ENCODE measurements around the gene IQGAP2.
"Not testable (repeated sequence)": the region's sequence is repeated elsewhere in the genome, so short reads cannot be mapped to it uniquely, and the experiment has no call there.

Gene IQGAP2

DNA sequence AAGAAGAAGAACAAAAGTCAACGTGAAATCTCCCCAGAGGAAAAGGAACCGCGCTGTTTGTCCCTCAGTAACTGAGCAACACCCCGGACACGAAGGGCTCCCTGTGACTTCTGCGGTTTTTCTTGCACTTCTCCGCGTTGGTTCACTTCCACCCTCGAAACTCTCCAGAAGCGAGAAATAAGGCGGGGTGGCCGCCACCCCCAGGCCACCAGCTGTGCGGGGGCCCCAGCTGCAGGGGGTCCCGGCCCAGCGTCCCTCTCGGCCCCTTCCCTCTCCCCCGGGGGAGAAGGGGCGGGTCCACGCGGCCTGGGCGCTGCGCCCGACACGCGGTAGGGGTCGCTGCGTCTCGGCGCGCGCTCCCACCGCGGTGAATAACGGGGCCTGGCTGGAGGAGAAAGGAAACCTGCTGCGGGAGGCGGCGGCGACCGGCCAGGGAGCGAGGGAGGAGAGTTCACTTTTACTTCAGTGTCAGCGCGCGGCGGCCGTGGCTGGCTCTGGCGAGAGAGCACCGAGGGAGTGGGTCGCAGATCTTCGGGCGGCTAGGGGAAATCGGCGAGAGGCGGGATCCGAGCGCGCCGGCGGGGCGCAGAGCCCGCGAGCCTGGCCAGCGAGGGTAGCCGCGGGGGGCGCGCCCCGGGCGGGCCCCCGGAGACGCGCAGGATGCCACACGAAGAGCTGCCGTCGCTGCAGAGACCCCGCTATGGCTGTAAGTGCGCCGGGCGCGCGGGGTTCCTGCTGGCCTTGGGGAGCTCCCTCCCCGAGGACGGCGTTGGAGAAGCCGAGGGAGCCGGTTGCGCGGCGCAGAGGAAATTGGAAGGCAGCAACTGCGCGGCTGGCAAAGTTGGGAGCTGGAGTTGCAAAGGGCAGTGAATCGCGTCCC, at the start of gene IQGAP2:
IQGAP2 (plus strand) TSS at position 400 of the 880 bp plus-strand sequence; CDS start at position 661, 261 bp downstream.
- H3K36me3 ChIP-seq (ENCODE audit: insufficient read depth, low read length): no peaks in the 10 kb centered on the region
- no peaks in the 10 kb centered on the region for H3K27me3 ChIP-seq (ENCODE audit: insufficient read depth, low read length)
- H3K4me1 ChIP-seq (ENCODE audit: insufficient read depth, low read length): peaks cover 27% of the 10 kb centered on the region
- peak within 1 kb of the TSS; percentile 94 for H2AFZ ChIP-seq (ENCODE audit: low read depth, low read length)
- no peaks in the 10 kb centered on the region for H3K9me3 ChIP-seq (ENCODE audit: low read length)
- H3K4me3 ChIP-seq (ENCODE audit: low read length): peak within 1 kb of the TSS; percentile 93

DNA sequence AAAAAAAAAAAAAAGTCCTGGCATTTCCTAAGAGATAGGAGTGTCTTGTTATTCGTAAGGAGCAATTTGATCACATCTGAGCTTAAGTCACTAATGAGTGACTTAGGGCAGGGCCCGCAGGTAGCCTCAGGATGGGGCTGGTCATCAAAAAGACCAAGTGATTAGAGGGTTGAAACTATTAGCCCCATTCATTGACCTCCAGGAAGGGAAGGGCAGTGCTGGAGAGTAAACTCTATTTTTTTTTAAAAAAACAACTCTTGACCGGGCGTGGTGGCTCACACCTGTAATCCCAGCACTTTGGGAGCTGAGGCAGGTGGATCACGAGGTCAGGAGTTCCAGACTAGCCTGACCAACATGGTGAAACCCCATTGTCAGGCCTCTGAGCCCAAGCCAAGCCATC, 46.2 kb upstream of the IQGAP2 start:
- no peak overlapping the region for H2AFZ ChIP-seq (ENCODE audit: low read depth, low read length)
- H3K4me1 ChIP-seq (ENCODE audit: insufficient read depth, low read length): no peaks in the 10 kb centered on the region
- H3K27me3 ChIP-seq (ENCODE audit: insufficient read depth, low read length): no peaks in the 10 kb centered on the region
- H3K4me3 ChIP-seq (ENCODE audit: low read length): no peak overlapping the region
- H3K36me3 ChIP-seq (ENCODE audit: insufficient read depth, low read length): no peaks in the 10 kb centered on the region
- H3K9me3 ChIP-seq (ENCODE audit: low read length): no peaks in the 10 kb centered on the region

DNA sequence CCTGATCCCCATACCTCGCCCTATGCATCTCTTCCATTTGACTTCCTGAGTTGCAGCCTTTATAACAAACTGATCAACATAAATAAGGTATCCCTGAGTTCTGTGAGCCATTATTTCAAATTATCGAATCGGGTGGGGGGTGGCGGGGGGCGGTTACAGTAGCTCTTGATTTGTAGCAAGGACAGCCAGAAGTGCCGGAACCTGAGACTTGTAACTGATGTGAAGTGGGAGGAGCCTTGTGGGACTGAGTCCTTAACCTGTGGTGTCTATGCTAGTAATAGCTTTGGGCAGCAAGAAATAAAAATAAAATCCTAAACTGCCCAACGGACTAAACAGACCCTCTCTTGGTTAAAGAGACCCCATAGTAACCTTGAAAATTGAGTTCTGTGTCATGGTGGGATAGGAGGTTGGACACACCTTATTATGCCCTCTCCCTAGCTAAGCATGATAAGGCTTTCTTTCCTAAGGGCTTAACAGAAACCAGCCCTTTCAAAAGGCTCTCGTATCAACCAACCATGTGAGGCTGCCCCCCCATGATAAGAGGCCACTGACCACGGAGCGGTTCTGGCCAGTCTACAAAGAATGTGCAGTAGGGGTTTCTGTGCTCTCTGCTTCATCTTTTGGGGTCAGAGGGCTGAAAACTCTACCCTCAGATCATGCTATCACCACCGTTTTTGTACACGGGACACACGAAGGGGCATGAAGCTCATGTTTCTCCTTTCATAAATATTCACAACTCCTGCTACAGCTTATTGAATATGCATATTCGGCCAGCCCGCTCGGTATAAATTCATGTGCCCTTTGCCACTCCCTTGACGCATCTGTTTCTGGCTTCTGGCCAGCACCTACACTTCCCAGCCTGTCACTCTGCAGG, 39.5 kb upstream of the IQGAP2 start:
- H3K27me3 ChIP-seq (ENCODE audit: insufficient read depth, low read length): no peaks in the 10 kb centered on the region
- H3K9me3 ChIP-seq (ENCODE audit: low read length): no peaks in the 10 kb centered on the region
- H3K4me3 ChIP-seq (ENCODE audit: low read length): no peak overlapping the region
- peaks cover 18% of the 10 kb centered on the region for H3K4me1 ChIP-seq (ENCODE audit: insufficient read depth, low read length)
- H2AFZ ChIP-seq (ENCODE audit: low read depth, low read length): no peak overlapping the region
- H3K36me3 ChIP-seq (ENCODE audit: insufficient read depth, low read length): no peaks in the 10 kb centered on the region

DNA sequence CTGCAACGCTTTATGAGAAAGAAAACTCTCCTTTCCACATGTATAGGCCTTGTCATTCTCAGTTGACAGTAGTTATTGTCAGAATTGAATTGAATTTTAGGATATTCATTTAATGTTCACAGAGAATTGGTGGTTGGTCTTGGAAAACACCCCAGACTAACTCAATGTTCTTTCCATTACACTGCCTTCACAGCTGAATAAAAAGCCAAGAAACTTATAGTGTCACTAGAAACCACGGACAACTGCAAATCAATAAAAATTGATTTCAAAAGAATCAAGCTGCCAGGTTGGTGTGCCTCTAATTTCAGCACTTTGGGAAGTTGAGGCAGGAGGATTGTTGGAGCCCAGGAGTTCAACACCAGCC, 38.9 kb upstream of the IQGAP2 start:
- Histone ChIP-seq H3K36me3 (ENCODE audit: insufficient read depth, low read length) (no peaks in the 10 kb centered on the region), H3K9me3 (ENCODE audit: low read length) (no peaks in the 10 kb centered on the region), H3K27me3 (ENCODE audit: insufficient read depth, low read length) (no peaks in the 10 kb centered on the region), H2AFZ (ENCODE audit: low read depth, low read length) (no peak overlapping the region), H3K4me1 (ENCODE audit: insufficient read depth, low read length) (peaks cover 18% of the 10 kb centered on the region), H3K4me3 (ENCODE audit: low read length) (no peak overlapping the region)

DNA sequence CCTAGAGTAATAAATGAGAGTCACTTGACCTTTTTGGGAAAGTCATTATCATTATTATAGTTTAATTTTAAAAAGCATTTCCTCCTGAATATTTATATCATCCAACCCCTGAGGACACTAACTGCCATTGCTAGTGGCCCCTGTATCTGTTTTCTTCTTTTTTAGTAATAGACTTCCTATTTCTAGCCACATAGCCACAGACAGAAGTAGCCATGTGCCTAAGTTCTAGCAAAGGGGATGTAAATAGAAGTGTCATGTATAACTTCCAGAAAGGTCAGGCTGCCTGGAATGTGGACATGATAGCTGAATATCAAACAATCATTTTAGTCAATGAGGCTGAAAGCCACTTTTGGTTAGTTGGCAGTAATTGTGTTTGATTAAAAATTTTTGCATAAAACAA, 37.5 kb upstream of the IQGAP2 start:
- Histone ChIP-seq H3K9me3 (ENCODE audit: low read length) (no peaks in the 10 kb centered on the region), H3K4me3 (ENCODE audit: low read length) (no peak overlapping the region), H3K4me1 (ENCODE audit: insufficient read depth, low read length) (peaks cover 18% of the 10 kb centered on the region), H3K27me3 (ENCODE audit: insufficient read depth, low read length) (no peaks in the 10 kb centered on the region), H2AFZ (ENCODE audit: low read depth, low read length) (no peak overlapping the region), H3K36me3 (ENCODE audit: insufficient read depth, low read length) (no peaks in the 10 kb centered on the region)

DNA sequence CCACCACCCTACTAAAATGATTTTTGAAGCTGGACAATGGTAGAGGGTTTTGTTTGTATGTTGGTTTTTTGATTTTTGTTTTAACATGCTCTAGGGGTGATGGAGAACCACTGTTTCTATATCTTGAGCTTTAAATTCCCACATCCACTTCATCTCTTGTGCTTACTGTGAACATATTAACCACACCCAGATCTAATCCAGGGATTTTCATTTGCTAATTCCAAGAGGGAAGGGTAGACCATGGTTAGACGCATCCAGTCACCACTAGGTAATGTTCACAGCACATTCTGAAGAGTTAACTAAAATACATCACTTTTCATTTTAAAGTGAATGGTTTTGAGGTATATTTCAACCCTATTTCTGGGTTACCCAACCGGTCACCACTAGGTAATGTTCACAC, 36.5 kb upstream of the IQGAP2 start:
- peaks cover 18% of the 10 kb centered on the region for H3K4me1 ChIP-seq (ENCODE audit: insufficient read depth, low read length)
- no peak overlapping the region for H3K4me3 ChIP-seq (ENCODE audit: low read length)
- no peaks in the 10 kb centered on the region for H3K36me3 ChIP-seq (ENCODE audit: insufficient read depth, low read length)
- no peaks in the 10 kb centered on the region for H3K27me3 ChIP-seq (ENCODE audit: insufficient read depth, low read length)
- H2AFZ ChIP-seq (ENCODE audit: low read depth, low read length): no peak overlapping the region
- H3K9me3 ChIP-seq (ENCODE audit: low read length): no peaks in the 10 kb centered on the region

DNA sequence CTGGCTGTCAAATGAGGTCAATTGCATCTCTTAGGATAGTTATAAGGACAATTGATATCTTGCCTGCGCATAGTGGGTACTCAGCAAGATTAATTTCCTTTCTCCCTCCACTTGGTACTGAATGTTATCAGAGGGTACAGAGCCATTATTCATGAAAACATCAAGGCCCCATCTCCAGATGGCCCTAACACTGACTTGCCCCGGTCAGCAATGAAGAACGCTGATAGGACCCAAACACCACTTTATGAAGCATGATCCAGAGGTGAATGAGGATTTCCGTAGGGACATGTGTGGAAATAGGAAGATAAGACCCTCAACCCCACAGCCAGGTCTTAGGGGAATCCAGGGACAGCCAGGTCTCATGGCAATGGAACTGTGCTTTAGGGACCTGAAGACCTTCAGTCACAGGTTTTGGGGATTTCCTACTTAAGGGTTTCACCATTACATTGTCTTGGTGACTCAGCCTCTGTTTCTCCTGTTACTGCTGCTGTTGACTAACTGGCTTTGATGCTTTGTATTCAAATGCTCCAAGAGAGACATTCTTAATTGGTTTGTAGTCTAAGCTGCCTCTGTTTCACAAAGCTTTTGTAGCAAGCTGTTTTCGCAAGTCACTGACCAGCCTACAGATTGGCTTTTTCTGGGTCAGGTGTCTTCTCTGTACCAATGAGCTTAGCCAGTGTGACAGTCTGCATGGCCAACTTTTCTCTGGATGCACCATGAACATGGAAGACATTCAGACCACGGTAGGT, 35.3 kb upstream of the IQGAP2 start:
- Histone ChIP-seq H3K36me3 (ENCODE audit: insufficient read depth, low read length) (no peaks in the 10 kb centered on the region), H3K9me3 (ENCODE audit: low read length) (no peaks in the 10 kb centered on the region), H3K27me3 (ENCODE audit: insufficient read depth, low read length) (no peaks in the 10 kb centered on the region), H3K4me1 (ENCODE audit: insufficient read depth, low read length) (peaks cover 28% of the 10 kb centered on the region), H3K4me3 (ENCODE audit: low read length) (no peak overlapping the region), H2AFZ (ENCODE audit: low read depth, low read length) (no peak overlapping the region)

DNA sequence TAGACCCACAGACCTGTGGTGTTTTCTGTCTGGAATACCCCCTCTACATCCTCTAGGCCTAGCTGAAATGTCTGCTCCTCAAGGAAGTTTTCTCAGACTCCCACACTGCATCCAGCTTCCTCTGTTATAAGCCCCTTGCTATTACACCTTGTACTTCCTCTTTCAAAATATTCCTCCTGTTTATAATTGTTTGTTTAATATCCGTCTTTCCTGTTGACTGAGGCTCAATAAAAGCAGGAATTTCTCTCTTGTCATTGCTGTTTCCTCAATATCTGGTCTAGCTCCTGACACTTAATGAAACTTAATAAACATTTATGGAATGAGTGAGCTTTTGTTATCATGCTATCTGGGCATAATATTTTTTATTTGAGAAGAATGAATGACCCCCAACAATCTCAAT, 34.1 kb upstream of the IQGAP2 start:
- Histone ChIP-seq H2AFZ (ENCODE audit: low read depth, low read length) (no peak overlapping the region), H3K36me3 (ENCODE audit: insufficient read depth, low read length) (no peaks in the 10 kb centered on the region), H3K9me3 (ENCODE audit: low read length) (no peaks in the 10 kb centered on the region), H3K27me3 (ENCODE audit: insufficient read depth, low read length) (no peaks in the 10 kb centered on the region), H3K4me3 (ENCODE audit: low read length) (no peak overlapping the region), H3K4me1 (ENCODE audit: insufficient read depth, low read length) (peaks cover 22% of the 10 kb centered on the region)

- not testable (repeated sequence) for H3K4me3 ChIP-seq (ENCODE audit: low read length); H2AFZ ChIP-seq (ENCODE audit: low read depth, low read length); H3K27me3 ChIP-seq (ENCODE audit: insufficient read depth, low read length); H3K36me3 ChIP-seq (ENCODE audit: insufficient read depth, low read length); H3K9me3 ChIP-seq (ENCODE audit: low read length)
- H3K4me1 ChIP-seq (ENCODE audit: insufficient read depth, low read length): peaks cover 16% of the 10 kb centered on the region
Measured at GRCh38 chr5:76369668-76370067, 33.4 kb upstream of the IQGAP2 start.

GRCh38 chr5:76371960-76372322, 31.1 kb upstream of the IQGAP2 start:
- Histone ChIP-seq H2AFZ (ENCODE audit: low read depth, low read length) (peak overlapping the region; percentile 20), H3K9me3 (ENCODE audit: low read length) (no peaks in the 10 kb centered on the region), H3K36me3 (ENCODE audit: insufficient read depth, low read length) (no peaks in the 10 kb centered on the region), H3K4me3 (ENCODE audit: low read length) (peak overlapping the region; percentile 5), H3K27me3 (ENCODE audit: insufficient read depth, low read length) (no peaks in the 10 kb centered on the region), H3K4me1 (ENCODE audit: insufficient read depth, low read length) (peaks cover 13% of the 10 kb centered on the region)

GRCh38 chr5:76372323-76373054, 30.6 kb upstream of the IQGAP2 start:
- Histone ChIP-seq H3K27me3 (ENCODE audit: insufficient read depth, low read length) (no peaks in the 10 kb centered on the region), H3K36me3 (ENCODE audit: insufficient read depth, low read length) (no peaks in the 10 kb centered on the region), H3K4me3 (ENCODE audit: low read length) (peak overlapping the region; percentile 5), H3K4me1 (ENCODE audit: insufficient read depth, low read length) (peaks cover 13% of the 10 kb centered on the region), H3K9me3 (ENCODE audit: low read length) (no peaks in the 10 kb centered on the region), H2AFZ (ENCODE audit: low read depth, low read length) (peak overlapping the region; percentile 20)

DNA sequence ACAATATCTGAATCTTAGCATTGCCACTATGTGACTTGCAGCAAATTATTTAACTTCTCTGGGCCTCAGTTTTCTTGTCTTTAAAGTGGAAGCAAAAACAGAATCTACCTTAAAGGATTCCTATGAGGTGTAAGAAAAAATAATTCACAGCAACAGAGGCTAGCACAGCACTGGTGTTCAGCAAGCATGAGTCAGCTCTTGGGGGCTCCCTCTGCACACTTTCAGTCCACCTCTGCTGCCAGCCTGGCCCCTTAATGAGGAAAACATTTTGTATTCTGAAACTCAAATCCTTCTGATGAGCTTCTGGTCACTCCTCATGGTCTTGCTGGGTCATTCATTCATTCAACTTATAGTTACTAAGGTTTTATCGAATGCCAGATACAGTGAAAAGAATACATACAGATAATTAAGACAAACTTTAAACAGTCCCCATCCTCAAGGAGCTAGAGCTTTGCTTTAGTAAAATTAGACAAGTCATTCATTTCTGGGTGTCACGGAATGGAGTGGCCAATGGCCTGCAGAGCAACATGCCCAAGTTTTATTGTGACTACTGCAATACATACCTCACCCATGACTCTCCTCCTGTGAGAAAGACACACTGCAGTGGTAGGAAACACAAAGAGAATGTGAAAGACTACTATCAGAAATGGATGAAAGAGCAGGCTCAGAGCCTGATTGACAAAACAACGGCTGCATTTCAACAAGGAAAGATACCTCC, 26.8 kb upstream of the IQGAP2 start:
- H3K36me3 ChIP-seq (ENCODE audit: insufficient read depth, low read length): no peaks in the 10 kb centered on the region
- no peak overlapping the region for H3K4me3 ChIP-seq (ENCODE audit: low read length)
- no peak overlapping the region for H2AFZ ChIP-seq (ENCODE audit: low read depth, low read length)
- peaks cover 19% of the 10 kb centered on the region for H3K4me1 ChIP-seq (ENCODE audit: insufficient read depth, low read length)
- H3K9me3 ChIP-seq (ENCODE audit: low read length): no peaks in the 10 kb centered on the region
- no peaks in the 10 kb centered on the region for H3K27me3 ChIP-seq (ENCODE audit: insufficient read depth, low read length)

Measured in neuron (in vitro differentiated cells).